ENCODE data around the gene PGBD5. TPM values are rescaled to one million over a fixed set of nuclear protein-coding genes. Genes with fewer than 3 reads are reported as not detected.

The PGBD5 gene, protein sequence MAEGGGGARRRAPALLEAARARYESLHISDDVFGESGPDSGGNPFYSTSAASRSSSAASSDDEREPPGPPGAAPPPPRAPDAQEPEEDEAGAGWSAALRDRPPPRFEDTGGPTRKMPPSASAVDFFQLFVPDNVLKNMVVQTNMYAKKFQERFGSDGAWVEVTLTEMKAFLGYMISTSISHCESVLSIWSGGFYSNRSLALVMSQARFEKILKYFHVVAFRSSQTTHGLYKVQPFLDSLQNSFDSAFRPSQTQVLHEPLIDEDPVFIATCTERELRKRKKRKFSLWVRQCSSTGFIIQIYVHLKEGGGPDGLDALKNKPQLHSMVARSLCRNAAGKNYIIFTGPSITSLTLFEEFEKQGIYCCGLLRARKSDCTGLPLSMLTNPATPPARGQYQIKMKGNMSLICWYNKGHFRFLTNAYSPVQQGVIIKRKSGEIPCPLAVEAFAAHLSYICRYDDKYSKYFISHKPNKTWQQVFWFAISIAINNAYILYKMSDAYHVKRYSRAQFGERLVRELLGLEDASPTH
- total RNA-seq: under 0.01 TPM in 1 of 2 replicates, not detected in the other

DNA sequence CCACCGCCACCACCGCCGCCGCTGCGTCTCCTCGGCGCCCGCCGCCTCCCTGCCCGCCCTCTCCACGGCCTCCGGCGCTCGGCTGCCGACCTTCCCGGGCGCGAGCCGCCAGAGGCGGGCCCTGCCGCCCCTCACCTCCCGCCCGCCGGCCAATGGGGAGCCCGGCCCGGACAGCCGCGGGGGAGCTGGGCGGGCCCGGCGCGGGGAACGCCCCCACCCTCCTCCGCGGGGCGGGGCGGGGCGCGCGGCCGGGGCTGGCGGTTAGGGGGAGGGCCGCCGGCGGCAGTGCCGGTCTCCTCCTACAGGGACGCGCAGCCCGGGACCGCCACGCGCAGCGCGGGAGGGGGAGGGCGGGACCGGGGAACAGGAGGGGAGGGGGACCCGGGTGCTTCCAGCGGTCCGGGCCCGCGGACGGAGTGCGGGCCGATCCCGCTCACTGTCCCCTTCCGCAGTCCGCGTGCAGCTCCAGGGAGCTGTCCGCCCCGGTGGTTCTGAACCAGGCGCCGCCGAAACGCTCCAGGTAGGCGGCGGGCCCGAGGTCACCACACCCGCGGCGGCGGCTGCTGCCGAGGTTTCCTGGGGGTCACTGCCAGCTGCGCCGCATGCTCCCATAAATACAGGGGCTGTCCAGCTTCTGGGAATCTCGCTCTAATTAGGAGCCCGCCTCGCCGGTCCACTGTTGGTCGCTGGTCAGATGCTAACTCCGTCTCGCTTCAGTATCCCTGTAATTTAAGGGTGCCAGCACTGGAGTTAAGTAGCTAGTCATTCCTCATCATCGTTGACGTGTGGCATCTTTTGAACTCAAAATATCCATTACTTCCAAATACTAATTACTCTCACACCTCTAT is at the start of gene PGBD5:
TSS of gene PGBD5 (minus strand) at position 87 of the 848 bp plus-strand sequence. CDS start 404 bp downstream, outside the sequence.

Other genes with a start within 250 kb of the PGBD5 start
- 10.7 and 16.4 TPM in 2 replicates for gene COG2, start 216.1 kb upstream of the PGBD5 start, total RNA-seq

Measured in cardiac atrium fibroblast (primary cell).